ENCODE data around the gene PFN3. TPM values are rescaled to one million over a fixed set of nuclear protein-coding genes. Genes with fewer than 3 reads are reported as not detected.
A peak's percentile ranks its signal among the peaks of the same experiment; 100 is the strongest.

Gene PFN3
- total RNA-seq, 1 donor from 2014 or later = not detected

DNA sequence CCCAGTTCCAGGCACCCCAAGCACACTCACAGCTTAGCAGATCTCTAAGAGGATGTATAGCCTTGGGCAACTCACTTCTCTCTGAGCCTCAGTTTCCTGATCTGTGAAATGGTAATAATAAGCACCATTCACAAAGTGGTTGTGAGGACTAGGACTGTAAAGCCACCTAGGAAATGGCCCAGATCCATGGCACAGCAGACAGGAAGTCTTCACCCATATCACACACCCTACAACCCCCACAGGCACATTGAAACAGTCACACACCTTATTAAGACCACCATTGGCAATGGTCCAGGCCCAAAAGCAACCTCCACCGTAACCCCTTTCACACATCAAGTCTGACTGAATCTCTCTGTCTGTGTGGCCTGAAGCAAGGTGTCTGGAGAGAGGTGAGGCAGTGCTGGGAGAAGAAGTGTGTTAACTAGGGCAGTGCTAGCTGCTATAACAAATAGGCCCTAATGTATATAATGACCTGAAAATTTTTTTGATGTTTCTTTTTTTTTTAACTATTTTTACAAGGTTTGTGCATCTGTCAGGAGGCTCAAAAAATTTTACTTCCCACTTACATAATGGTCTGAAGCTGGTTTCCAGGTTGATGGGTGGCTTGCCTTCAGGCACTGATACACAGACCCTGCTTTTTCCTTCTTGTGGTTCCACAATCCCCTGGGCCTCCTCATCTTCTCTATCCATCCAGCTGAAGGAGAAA lies 45.1 kb downstream of the PFN3 start:
- intact Hi-C loops (cut with DNase I) = no loop called here
- DNase-seq (ENCODE audit: low spot score) = no peak

DNA sequence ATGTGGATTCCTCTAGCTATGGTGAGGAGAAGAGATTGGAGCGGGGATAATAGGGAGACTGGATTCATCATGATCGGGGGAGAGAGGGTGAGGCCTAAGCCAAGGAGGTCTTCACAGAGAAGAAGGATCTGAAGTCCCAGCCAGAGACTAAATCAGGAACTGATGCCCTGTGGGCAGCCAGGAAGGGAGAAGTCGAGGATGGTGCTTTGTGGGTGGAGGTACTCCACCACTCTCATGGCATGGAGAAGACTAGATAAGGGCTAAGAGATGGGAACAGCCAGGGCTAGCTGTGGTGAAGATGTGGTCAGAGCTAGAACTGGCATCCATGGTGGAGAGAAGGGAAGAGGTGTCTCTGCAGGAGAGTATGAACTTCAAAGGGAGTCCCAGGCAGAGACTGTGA lies 45.8 kb downstream of the PFN3 start:
- no peak for DNase-seq (ENCODE audit: low spot score)
- intact Hi-C loops (cut with DNase I) = no loop called here

DNA sequence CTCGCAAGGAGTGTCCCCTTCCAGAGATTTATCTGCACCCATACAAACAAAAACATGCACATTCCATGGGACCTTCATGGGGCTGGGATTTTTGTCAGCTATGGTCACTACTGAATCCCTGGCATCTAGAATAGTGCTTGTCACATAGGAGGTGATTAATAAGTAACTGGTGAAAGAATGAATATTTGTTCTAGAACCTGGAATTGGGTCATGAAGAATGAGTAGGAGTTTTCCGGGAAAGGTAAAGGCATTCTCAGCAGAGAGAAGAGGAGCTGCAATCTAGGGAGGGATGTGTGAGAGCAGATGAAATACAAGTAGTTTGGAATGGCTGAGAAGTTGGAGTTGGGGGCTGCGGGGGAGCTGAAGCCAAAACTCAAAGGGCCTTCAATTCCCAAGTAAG lies 46.2 kb downstream of the PFN3 start:
- intact Hi-C loops (cut with DNase I) = no loop called here
- DNase-seq (ENCODE audit: low spot score) = no peak

DNA sequence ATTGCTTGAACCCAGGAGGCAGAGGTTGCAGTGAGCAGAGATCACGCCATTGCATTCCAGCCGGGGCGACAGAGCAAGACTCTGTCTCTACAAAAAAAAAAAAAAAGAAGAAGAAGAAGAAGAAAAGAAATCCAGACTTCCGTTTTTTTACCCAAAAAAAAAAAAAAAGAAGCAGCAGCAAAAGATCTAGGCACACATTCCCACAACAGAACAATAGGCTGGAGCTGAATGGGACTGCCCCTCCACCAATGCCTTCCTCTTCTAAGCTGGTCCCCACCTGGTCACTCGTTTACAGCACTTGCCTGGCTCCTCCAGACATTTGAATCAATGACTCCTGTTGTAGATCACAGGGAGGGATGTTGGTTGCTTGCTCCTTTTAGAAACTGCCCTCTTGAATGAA lies 47.4 kb downstream of the PFN3 start:
- DNase-seq (ENCODE audit: low spot score) = no peak
- intact Hi-C loops (cut with DNase I) = no loop called here

DNA sequence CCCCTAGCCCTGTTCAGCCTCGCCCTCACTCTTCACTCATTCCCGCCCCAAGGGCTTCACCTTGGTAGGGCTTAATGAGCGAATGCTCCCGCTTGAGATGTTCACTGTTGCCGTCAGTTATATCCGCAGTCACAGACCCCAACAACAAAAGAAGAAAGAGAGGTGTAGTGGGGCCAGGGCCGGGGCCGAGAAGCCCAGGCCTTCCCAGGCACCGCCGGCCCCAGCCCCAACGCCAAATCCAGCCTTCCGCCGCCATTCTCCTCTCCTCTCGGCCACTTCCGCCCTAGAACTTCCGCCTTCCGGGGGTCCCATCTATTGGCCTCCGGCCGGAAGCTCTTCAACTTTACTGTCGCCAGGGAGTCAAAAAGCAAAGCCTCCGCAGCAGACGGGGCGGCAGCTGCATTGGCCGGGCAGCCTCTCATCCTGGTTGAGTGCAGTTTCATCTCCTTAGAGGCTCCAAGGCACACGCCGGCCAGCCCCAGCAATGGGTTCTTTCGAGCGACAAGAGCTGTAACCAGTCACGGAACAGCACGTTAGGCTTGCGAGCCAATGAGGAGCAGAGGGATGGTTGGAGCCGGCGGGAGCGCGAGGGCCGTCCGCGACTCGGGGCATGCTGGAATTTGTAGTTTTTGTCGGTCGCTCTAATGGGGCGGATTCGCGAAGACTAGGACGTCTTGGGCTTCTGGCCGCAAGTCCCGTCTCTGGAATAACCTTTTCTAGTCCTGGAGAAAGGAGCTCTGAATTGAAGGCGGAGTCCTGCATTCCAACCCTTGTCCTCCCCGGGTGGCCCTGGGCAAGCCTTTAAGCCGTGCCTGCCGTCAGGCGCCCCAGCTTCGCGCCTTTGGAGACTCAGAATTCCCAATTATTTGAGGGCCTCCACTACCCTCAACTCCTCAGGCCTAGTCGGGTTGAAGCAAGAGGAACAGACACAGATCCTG lies 48.8 kb downstream of the PFN3 start, which contains the start of gene LMAN2:
TSS of gene LMAN2 (minus strand) at position 277 of the 938 bp plus-strand sequence. CDS start at position 256, 21 bp downstream.
- peak; percentile 97 for DNase-seq (ENCODE audit: low spot score)

DNA sequence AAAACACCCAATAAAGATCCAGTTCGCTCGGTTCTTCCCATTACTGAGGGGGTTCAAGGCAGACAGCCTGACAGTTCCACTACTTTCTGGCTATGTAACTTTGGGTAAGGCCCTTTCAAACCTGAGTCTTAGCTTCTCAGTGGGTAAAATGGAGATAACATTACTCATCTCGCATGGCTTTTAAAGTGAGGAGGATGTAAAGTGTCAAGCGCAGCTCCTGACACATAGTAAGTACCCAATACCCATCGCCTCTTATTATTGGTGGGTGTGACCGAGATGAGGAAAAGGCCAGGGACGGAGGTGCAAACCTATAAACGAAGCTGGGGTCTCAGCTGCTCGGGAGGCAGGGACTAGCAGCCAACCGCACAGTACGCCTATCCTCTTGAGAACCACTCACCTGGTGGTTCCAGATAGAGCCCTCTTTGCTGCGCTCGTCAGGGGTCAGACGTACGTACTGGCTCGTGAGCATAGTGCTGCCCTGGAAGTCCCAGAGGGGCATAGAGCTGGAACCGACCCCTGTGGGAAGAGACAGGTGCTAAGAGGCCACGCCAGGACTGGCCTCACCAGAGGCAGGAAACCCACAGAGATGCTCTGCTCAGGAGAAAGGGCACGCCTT lies 49.6 kb downstream of the PFN3 start:
- DNase-seq (ENCODE audit: low spot score) = no peak
- intact Hi-C loops (cut with DNase I) = no loop called here

More for the DNA sequence above, 48.8 kb downstream of the PFN3 start, which contains the start of gene LMAN2:
- intact Hi-C loops (cut with DNase I) = no loop called here

Other genes starting within 250 kb of the PFN3 start
- gene RAB24, start 96.9 kb downstream of the PFN3 start, total RNA-seq = 19.0 TPM
- gene PRELID1, start 96.9 kb downstream of the PFN3 start, total RNA-seq = 49.8 TPM
- 1.9 TPM for gene MXD3, start 88.8 kb downstream of the PFN3 start, total RNA-seq
- 67.5 TPM for gene LMAN2, start 49.0 kb downstream of the PFN3 start, total RNA-seq
- 4.3 TPM for gene RGS14, start 42.7 kb downstream of the PFN3 start, total RNA-seq
- gene SLC34A1, start 16.2 kb downstream of the PFN3 start, total RNA-seq = not detected
- gene F12, start 8.9 kb upstream of the PFN3 start, total RNA-seq = not detected
- 20.2 TPM for gene GRK6, start 26.0 kb upstream of the PFN3 start, total RNA-seq
- 5.1 TPM for gene PRR7, start 46.2 kb upstream of the PFN3 start, total RNA-seq
- gene DBN1, start 73.0 kb upstream of the PFN3 start, total RNA-seq = 27.5 TPM
- 133 TPM for gene PDLIM7, start 96.9 kb upstream of the PFN3 start, total RNA-seq
- gene DOK3, start 109.2 kb upstream of the PFN3 start, total RNA-seq = 4.7 TPM
- 37.9 TPM for gene DDX41, start 116.3 kb upstream of the PFN3 start, total RNA-seq
- gene FAM193B, start 153.9 kb upstream of the PFN3 start, total RNA-seq = 25.4 TPM
- 94.9 TPM for gene TMED9, start 191.5 kb upstream of the PFN3 start, total RNA-seq
- gene B4GALT7, start 199.5 kb upstream of the PFN3 start, total RNA-seq = 16.1 TPM